ENCODE measurements around the gene FAM3A. TPM values are rescaled to one million over a fixed set of nuclear protein-coding genes. Genes with fewer than 3 reads are reported as not detected.

Gene FAM3A
- total RNA-seq, 4 donors from 2014 or later: 40.9 to 76.5 (median 55.7) TPM

- Histone ChIP-seq H3K4me1 (peaks cover 0 to 30% (median 4%) of the 10 kb centered on the region in 4 donors), H3K27ac (peak overlapping the region; percentile 45 to 87 (median 74)), H3K27me3 (no peaks in the 10 kb centered on the region), H3K4me3 (peak overlapping the region in 3 of 4 donors; percentile 42 to 72 (median 62)), H3K9me3 (no peaks in the 10 kb centered on the region), H3K36me3 (no peaks in the 10 kb centered on the region)
- WGBS, 2 donors: 8 to 29% methylated on average over 32 to 60 of the region's 65 CpGs
- TF ChIP-seq CTCF (IDR thresholded peaks at IDR 0.05): no peak
- no peak for TF ChIP-seq POLR2A (IDR thresholded peaks at IDR 0.05)
- TF ChIP-seq EP300 (IDR thresholded peaks at IDR 0.05): no peak
- DNase-seq (ENCODE audit: low spot score in 2 of 2): no peak
Measured at GRCh38 chrX:154457491-154458115, 58.4 kb downstream of the FAM3A start.

Small RNAs within 50 kb of the gene (small RNA-seq; reads per million reads assigned to genes)
- not detected for gene RN7SL697P

Other genes with a start within 250 kb of the FAM3A start
- not detected for gene TEX28, start 221.1 kb downstream of the FAM3A start, total RNA-seq
- not detected for gene TKTL1, start 220.4 kb downstream of the FAM3A start, total RNA-seq
- 1,000 to 10,000 TPM in 3 of 4 donors, 100 to 1,000 TPM in 1; 995 to 1,349 (median 1,139) TPM for gene FLNA, start 141.6 kb downstream of the FAM3A start, total RNA-seq
- gene EMD, start 136.9 kb downstream of the FAM3A start, total RNA-seq: 10 to 100 TPM; 38.0 to 72.6 (median 46.7) TPM
- 1,000 to 10,000 TPM; 4,372 to 6,501 (median 5,244) TPM for gene RPL10, start 117.9 kb downstream of the FAM3A start, total RNA-seq
- 10 to 100 TPM; 21.4 to 36.0 (median 28.6) TPM for gene DNASE1L1, start 107.0 kb downstream of the FAM3A start, total RNA-seq
- 100 to 1,000 TPM in 2 of 4 donors, 10 to 100 TPM in 2; 78.9 to 138 (median 97.7) TPM for gene TAFAZZIN, start 104.7 kb downstream of the FAM3A start, total RNA-seq
- 10 to 100 TPM; 42.9 to 59.7 (median 50.4) TPM for gene ATP6AP1, start 87.6 kb downstream of the FAM3A start, total RNA-seq
- gene GDI1, start 79.1 kb downstream of the FAM3A start, total RNA-seq: 100 to 1,000 TPM; 114 to 179 (median 152) TPM
- gene FAM50A, start 72.1 kb downstream of the FAM3A start, total RNA-seq: 10 to 100 TPM; 47.5 to 90.6 (median 63.0) TPM
- 10 to 100 TPM; 17.0 to 44.4 (median 24.2) TPM for gene PLXNA3, start 58.0 kb downstream of the FAM3A start, total RNA-seq
- 10 to 100 TPM; 18.8 to 46.5 (median 35.0) TPM for gene LAGE3, start 37.0 kb downstream of the FAM3A start, total RNA-seq
- gene UBL4A, start 29.6 kb downstream of the FAM3A start, total RNA-seq: 10 to 100 TPM; 39.0 to 58.5 (median 43.4) TPM
- gene SLC10A3, start 25.6 kb downstream of the FAM3A start, total RNA-seq: 10 to 100 TPM; 17.8 to 40.6 (median 27.0) TPM
- gene G6PD, start 30.6 kb upstream of the FAM3A start, total RNA-seq: 10 to 100 TPM; 30.6 to 89.7 (median 41.8) TPM
- gene IKBKG, start 31.4 kb upstream of the FAM3A start, total RNA-seq: 10 to 100 TPM; 14.2 to 43.1 (median 29.0) TPM
- gene CTAG1A, start 68.9 kb upstream of the FAM3A start, total RNA-seq: not detected
- not detected for gene CTAG1B, start 103.0 kb upstream of the FAM3A start, total RNA-seq
- gene CTAG2, start 137.3 kb upstream of the FAM3A start, total RNA-seq: not detected
- 1 to 10 TPM; 5.1 to 7.5 (median 5.8) TPM for gene GAB3, start 234.8 kb upstream of the FAM3A start, total RNA-seq
- gene DKC1, start 246.6 kb upstream of the FAM3A start, total RNA-seq: 10 to 100 TPM; 24.1 to 37.8 (median 29.4) TPM

Data from tibial nerve (tissue), 4 donors.